ENCODE data around the gene CDH22. TPM values are rescaled to one million over a fixed set of nuclear protein-coding genes. Genes with fewer than 3 reads are reported as not detected.

CDH22 gene
- total and polyA plus RNA-seq, 10 of the 15 experiments (the other 5 are each of a cell fraction or from before 2014, with no cell fraction given): not detected

DNA sequence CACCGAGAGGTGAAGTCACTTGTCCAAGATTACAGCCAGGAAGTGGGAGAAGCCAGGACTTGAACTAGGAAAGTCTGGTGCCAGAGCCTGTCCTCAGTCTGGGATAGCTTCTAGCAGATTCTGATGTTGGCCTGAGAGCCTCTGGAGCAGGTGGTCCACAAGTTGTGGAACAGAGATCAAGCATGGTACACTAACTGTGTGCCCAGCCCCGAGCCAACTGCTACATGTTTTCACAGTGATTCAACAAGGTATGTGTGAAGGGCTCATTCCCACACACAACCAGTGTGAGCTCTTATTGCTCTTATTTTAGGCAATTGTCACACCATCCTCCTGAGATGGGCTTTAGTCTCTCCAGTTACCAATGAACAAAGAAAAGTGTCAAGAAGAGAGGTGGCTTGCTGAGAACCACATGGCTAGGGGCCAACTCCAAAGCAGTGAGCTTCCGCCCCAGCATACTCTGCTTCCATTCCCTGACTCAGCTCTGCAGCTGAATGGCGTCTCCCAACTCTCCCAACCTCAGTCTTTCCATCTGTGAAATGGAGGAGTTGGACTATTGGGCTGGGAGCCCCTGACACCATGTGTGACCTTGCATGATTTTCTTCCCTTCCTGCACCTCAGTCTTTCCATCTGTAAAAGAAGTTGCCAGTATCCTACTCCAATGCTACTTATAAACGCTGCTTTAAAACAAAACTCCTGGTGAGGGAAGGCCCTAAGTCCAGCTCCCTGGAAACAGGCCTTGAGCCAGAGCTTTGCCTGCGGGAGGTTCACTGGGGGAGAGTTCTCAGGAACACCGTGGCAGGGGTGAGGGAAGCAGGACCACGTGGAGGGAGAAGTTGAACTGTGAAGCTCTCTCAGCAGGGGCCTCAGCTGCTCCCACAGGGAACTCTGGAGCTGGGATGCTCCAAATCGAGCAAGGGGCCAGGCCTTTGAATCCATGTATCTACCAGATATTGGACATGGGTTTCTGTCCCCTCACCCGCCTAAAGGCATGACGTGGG, 40.9 kb downstream of the CDH22 start (continued):
- TF ChIP-seq STAT3 (IDR thresholded peaks at IDR 0.05; ENCODE audit: low read depth, low read length) (no peak), SIN3A (IDR thresholded peaks at IDR 0.05; ENCODE audit: low read depth, low read length) (no peak), RB1 (IDR thresholded peaks at IDR 0.05; ENCODE audit: borderline replicate concordance) (no peak)
- TF ChIP-seq, protein P1, sequence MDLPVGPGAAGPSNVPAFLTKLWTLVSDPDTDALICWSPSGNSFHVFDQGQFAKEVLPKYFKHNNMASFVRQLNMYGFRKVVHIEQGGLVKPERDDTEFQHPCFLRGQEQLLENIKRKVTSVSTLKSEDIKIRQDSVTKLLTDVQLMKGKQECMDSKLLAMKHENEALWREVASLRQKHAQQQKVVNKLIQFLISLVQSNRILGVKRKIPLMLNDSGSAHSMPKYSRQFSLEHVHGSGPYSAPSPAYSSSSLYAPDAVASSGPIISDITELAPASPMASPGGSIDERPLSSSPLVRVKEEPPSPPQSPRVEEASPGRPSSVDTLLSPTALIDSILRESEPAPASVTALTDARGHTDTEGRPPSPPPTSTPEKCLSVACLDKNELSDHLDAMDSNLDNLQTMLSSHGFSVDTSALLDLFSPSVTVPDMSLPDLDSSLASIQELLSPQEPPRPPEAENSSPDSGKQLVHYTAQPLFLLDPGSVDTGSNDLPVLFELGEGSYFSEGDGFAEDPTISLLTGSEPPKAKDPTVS (IDR thresholded peaks at IDR 0.05; ENCODE audit: low read depth, low read length): no peak
- TF ChIP-seq, protein P2, sequence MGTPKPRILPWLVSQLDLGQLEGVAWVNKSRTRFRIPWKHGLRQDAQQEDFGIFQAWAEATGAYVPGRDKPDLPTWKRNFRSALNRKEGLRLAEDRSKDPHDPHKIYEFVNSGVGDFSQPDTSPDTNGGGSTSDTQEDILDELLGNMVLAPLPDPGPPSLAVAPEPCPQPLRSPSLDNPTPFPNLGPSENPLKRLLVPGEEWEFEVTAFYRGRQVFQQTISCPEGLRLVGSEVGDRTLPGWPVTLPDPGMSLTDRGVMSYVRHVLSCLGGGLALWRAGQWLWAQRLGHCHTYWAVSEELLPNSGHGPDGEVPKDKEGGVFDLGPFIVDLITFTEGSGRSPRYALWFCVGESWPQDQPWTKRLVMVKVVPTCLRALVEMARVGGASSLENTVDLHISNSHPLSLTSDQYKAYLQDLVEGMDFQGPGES (IDR thresholded peaks at IDR 0.05): no peak
- TF ChIP-seq, protein P3, sequence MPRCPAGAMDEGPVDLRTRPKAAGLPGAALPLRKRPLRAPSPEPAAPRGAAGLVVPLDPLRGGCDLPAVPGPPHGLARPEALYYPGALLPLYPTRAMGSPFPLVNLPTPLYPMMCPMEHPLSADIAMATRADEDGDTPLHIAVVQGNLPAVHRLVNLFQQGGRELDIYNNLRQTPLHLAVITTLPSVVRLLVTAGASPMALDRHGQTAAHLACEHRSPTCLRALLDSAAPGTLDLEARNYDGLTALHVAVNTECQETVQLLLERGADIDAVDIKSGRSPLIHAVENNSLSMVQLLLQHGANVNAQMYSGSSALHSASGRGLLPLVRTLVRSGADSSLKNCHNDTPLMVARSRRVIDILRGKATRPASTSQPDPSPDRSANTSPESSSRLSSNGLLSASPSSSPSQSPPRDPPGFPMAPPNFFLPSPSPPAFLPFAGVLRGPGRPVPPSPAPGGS (IDR thresholded peaks at IDR 0.05; ENCODE audit: borderline replicate concordance, insufficient read depth, low read depth, low read length, poor library complexity, severe bottlenecking): no peak

DNA sequence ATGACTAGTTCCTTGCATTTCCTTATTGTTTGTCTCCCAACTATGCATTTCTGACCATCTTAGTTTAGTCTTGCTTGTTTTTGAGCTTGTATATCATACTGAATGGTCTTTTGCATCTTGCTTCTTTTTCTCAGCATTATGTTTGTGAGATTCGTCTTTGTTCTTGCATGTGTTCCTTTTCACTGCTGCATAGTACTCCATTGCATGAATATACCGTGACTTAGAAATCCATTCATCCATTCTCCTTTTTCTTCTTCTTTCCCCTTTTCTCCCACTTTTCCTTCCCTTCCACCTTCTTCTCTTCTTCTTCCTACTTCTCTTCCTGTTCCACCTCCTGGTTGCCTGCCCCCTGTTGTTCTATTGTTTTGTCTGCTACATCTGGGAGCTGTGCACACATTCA, 42.8 kb downstream of the CDH22 start:
- H3K4me1 ChIP-seq (ENCODE audit: control insufficient read depth, insufficient read depth, low read length): no peaks in the 10 kb centered on the region
- no peak overlapping the region for H3K4me2 ChIP-seq (ENCODE audit: control insufficient read depth, insufficient read depth)
- POLR2A ChIA-PET: no interaction called here
- no peaks in the 10 kb centered on the region for H3K9me3 ChIP-seq (replicated peaks; ENCODE audit: control insufficient read depth, insufficient read depth, low read length)
- no peak for DNase-seq (ENCODE audit: low read depth, low spot score)
- no peak overlapping the region for H3K4me3 ChIP-seq
- no peak overlapping the region for H3K27ac ChIP-seq (ENCODE audit: control insufficient read depth, insufficient read depth)
- H4K20me1 ChIP-seq (ENCODE audit: control insufficient read depth, insufficient read depth): no peaks in the 10 kb centered on the region
- no TSS peak for BruUV-seq (replicated peaks)
- H3K79me2 ChIP-seq (ENCODE audit: control insufficient read depth, insufficient read depth, low read length): no peaks in the 10 kb centered on the region
- no peak overlapping the region for H2AFZ ChIP-seq (ENCODE audit: control insufficient read depth, low read depth, low read length)
- no peak overlapping the region for H3K9ac ChIP-seq (ENCODE audit: control insufficient read depth, insufficient read depth, low read length)
- RAD21 ChIA-PET (ENCODE audit: unreplicated experiment): no interaction called here
- H3K27me3 ChIP-seq (replicated peaks in 1 of 2; ENCODE audit: control insufficient read depth in 2 of 2, insufficient read depth in 2 of 2, low read length in 1 of 2): peaks cover 4% of the 10 kb centered on the region in 2 experiments; a peak in 3 of 4 replicates
- ATAC-seq: no peak
- SMC1A ChIA-PET (ENCODE audit: uncharacterized antibody, unreplicated experiment): no interaction called here
- intact Hi-C loops (cut with micrococcal nuclease; ENCODE audit: unreplicated experiment): no loop called here
- WGBS (ENCODE audit: insufficient coverage, insufficient replicate concordance, low lambda C conversion rate, missing lambda C conversion rate): 43% methylated on average over 2 of the region's 2 CpGs
- no peak for FAIRE-seq
- H3K36me3 ChIP-seq (ENCODE audit: control insufficient read depth in 2 of 2, insufficient read depth in 2 of 2, low read length in 1 of 2): no peaks in the 10 kb centered on the region
- CTCF ChIA-PET: no interaction called here
- in situ Hi-C loops (cut with MboI): no loop called here
- TF ChIP-seq ZNF622 (IDR thresholded peaks at IDR 0.05) (no peak), POU2F2 (IDR thresholded peaks at IDR 0.05; ENCODE audit: borderline replicate concordance, low read depth, low read length) (no peak), ETV6 (conservative IDR thresholded peaks at IDR 0.05 in 1 of 2, IDR thresholded peaks at IDR 0.05 in 1 of 2; ENCODE audit: borderline replicate concordance in 1 of 2, low read depth in 1 of 2) (no peak), WRNIP1 (IDR thresholded peaks at IDR 0.05; ENCODE audit: borderline replicate concordance, low read depth, low read length) (no peak), SREBF2 (IDR thresholded peaks at IDR 0.05; ENCODE audit: low read length) (no peak), DPF2 (IDR thresholded peaks at IDR 0.05) (no peak)
- TF ChIP-seq, protein P4, sequence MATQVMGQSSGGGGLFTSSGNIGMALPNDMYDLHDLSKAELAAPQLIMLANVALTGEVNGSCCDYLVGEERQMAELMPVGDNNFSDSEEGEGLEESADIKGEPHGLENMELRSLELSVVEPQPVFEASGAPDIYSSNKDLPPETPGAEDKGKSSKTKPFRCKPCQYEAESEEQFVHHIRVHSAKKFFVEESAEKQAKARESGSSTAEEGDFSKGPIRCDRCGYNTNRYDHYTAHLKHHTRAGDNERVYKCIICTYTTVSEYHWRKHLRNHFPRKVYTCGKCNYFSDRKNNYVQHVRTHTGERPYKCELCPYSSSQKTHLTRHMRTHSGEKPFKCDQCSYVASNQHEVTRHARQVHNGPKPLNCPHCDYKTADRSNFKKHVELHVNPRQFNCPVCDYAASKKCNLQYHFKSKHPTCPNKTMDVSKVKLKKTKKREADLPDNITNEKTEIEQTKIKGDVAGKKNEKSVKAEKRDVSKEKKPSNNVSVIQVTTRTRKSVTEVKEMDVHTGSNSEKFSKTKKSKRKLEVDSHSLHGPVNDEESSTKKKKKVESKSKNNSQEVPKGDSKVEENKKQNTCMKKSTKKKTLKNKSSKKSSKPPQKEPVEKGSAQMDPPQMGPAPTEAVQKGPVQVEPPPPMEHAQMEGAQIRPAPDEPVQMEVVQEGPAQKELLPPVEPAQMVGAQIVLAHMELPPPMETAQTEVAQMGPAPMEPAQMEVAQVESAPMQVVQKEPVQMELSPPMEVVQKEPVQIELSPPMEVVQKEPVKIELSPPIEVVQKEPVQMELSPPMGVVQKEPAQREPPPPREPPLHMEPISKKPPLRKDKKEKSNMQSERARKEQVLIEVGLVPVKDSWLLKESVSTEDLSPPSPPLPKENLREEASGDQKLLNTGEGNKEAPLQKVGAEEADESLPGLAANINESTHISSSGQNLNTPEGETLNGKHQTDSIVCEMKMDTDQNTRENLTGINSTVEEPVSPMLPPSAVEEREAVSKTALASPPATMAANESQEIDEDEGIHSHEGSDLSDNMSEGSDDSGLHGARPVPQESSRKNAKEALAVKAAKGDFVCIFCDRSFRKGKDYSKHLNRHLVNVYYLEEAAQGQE (IDR thresholded peaks at IDR 0.05; ENCODE audit: low read depth, low read length): no peak

All from GM12878 (cell line).